Midbrain (tissue), 1 donor: ENCODE data around the gene SLC38A3.
"Not testable (repeated sequence)": the region's sequence is repeated elsewhere in the genome, so short reads cannot be mapped to it uniquely, and the experiment has no call there.

Experiments used
- DNase-seq: peaks from one replicate; lab custom pipeline; 2025; lab: John Stamatoyannopoulos, UW

The SLC38A3 gene

GRCh38 chr3:50235716-50236483, 30.8 kb downstream of the SLC38A3 start, which contains the start of gene GNAI2:
GNAI2 (plus strand) TSS chr3:50236204; CDS start chr3:50236336, 132 bp downstream.
- DNase-seq = peak; percentile 99

GRCh38 chr3:50236484-50237132, 31.5 kb downstream of the SLC38A3 start:
- DNase-seq = no peak

DNA sequence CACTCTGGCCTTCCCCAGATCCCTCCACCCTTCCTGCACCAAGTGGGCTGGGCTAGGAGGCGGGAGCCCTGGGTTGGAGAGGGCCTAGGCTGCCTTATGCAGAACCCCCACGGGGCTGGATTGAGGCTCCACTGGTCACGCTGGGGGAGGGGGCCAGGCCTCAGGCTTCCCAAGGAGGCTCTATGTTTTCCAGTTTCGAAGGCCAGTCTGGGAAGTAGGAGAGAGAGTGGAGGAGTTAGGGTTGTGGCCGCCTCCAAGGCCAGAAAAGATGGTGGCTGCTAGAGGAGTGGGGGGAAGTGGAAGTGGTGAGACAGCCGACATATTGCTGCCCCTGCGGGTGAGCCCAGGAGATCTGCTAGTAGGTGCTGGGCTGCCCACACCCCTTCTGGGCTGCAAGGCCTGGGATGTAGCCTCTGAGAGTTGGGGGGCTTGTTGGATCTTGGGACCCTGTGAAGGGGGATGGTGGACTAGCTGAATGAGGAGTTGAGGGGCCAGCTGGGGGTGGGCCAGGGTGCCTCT, 32.1 kb downstream of the SLC38A3 start:
- DNase-seq = no peak

DNA sequence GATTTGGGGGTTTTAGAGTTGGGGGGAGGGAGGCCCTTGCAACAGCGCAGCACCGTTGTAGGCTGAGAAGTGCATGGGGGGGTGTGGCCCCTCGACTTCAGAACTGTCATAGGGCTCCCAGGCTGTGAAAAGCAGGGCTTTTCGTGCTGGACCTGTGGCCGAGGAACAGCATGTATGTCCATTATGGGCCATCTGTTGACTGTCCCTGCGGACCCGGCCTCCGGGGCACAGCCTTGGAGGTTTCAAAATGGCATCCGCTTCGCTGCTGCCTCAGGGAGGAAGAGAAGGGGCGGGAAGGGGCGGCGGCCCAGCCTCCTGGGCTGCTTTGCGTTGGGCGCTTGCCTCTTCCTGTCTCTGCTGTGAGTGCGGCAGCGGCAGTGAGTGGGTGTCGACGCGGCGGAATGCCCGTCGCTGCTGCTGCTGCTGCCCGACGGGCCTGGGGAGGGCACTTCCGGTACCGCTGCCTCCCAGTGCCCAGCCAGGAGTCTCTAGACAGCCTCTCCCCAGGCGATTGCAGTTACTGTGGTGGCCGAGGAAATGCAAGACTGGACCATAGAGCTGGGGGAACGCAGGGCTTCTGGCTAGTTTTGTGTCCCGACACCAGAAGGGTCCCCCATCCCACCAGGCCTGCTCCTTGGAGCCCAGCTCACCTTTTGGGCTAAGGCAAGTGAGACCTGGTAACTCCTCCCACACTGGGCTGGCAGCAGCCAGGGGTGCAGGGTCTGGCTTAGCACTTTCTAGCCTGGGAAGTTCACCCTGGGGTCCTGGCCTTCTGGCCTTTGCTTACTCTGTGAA, 32.9 kb downstream of the SLC38A3 start:
- peak; percentile 62 for DNase-seq

DNA sequence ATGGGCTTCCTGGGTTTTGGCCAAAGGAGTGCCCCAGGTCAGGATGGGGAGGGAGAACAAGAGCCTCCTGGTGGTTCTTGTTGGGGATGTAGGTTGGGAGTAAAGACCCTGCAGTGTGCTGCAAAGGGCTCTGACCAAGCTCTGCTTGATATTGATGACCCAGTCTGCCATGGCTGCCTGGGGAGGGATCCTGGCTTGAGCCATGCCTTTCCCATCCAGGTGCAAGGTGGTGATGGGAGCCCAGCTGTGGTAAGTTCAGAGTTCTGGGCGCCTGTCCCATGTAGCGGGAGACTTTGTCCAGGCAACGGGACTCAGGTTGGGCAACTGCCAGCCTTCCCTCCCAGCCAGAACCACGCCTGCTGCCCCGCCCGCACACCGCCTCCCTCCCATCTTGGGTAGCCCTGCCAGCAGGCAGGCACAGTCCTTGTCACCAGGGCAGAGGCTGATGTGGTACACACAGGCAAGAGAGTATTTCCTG, 33.5 kb downstream of the SLC38A3 start:
- DNase-seq = peak; percentile 69

- DNase-seq = no peak
Observed at GRCh38 chr3:50239649-50240048, 34.6 kb downstream of the SLC38A3 start.

- DNase-seq = no peak
Observed at GRCh38 chr3:50241163-50241562, 36.1 kb downstream of the SLC38A3 start.

DNA sequence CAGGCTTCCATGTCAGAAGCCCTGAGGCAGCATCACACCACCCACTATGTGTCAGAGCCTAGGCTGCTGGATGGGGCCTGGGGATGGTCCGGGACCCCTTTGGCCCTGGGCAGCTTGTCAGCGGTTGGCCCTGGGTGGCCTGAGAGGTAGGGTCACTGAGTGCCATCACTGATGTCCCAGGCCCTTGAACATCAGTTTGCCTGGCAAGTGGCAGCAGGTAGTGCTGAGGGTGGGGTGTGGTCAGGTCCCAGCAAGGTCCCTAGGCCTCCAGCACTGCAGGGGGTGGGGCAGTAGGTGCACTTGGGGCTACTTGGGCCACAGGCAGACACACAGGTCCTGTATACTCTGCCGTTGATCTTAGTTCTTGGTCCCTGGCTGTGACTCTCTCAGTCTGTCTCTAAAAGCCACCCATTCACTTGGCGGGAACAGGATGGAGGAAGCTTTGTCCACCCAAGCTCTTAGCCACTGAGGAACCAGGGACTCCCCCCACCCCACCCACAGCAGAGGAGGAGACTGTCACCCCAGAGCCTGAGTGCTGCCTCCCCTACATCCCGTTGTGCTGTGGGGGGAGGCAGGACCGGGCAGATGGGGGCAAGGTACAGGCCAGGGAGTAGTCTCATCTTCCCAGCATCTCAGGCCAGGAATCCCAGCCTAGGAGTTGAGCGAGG, 36.8 kb downstream of the SLC38A3 start:
- DNase-seq = no peak

DNA sequence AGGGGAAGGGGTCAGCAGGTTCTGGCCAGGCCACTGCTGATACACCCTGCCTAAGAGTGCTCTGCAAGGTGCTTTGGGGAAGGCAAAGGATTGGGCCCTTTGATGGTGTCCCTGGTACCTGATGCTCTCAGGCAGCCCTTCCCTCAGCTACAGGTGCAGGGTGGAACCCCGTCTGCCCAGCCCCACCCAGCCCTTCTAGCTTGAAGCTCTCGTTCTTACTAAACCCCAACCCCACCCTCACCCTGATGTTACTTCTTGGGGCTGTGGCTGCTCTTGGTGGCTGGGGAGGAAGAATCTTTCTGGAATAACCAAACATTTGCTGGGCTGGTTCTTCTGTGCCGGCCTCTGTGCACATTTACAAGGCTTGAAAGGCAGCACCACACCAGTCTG, 37.3 kb downstream of the SLC38A3 start:
- no peak for DNase-seq

- peak; percentile 31 for DNase-seq
Observed at GRCh38 chr3:50242851-50243542, 37.9 kb downstream of the SLC38A3 start.

DNA sequence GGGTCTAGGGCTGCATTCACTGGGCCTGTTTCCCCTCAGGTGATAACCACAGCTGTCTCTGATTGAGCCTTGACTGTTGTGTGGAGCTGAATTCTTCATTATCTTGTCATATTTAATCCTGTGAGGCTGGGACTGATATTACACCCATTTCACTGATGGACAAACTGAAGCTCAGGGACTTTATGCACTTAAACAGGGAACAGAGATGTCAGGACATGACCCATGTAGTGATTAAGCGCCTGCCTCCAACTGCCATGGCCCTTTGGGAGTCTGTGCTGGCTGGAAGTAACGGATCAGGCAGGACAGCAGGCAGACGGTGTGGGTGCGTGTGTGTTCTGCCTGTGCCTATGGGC, 38.4 kb downstream of the SLC38A3 start:
- DNase-seq = no peak

DNA sequence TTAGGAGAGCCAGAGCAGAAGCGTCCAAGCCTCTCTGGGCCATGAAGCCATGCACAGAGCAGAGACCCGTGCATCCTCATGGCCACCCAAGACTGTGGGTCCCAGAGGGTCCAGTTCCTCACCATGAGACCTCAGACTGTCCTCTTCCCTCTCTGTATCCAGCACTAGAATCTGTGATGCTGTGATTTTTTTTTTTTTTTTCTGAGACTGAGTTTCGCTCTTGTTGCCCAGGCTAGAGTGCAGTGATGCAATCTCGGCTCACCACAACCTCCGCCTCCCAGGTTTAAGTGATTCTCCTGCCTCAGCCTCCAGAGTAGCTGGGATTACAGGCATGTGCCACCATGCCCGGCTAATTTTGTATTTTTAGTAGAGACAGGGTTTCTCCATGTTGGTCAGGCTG, 39.7 kb downstream of the SLC38A3 start:
- not testable (repeated sequence) for DNase-seq

- DNase-seq = no peak
Observed at GRCh38 chr3:50245251-50245745, 40.2 kb downstream of the SLC38A3 start.

GRCh38 chr3:50245831-50246516, 40.9 kb downstream of the SLC38A3 start:
- peak; percentile 88 for DNase-seq

DNA sequence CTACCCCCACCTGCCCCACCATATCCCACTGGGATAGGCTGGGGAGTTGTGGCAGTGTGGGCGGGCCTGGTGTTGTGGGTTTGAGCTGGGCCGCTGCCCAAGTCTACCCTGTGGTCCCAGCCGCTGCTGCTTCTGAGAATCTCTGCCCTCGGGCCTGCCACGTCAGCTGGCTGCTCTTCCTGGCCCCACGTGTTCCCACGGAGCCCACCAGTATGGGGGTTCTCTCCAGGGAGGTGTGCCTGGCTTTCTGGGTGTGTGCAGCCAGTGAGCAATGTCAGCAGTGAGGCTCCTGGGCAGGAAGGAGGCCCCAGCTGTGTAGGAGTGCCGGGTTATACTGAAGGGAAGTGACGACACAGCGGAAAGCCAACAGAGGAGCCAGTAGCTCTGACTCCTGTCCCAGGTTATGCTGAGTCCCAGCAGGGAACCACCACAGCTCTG, 41.5 kb downstream of the SLC38A3 start:
- no peak for DNase-seq

DNA sequence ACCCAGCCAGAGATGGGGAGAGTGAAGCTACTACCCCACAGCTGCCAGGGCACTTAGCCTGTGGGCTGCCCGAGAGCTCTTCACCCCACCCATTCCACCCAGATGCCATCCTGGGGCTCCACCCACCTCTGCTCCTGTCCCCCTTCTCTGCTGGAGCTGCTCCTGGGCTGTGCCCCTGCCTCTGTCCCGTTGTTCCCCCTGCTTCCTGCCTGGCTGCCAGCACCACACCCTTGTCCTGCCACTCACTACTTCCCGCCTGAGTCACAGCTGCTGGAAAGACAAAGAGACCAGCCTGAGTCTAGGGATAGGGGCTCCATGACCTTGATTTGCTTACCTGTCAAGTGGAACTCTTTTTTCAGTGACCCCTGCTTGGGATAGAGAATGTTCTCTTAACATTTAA, 43.3 kb downstream of the SLC38A3 start:
- no peak for DNase-seq

GRCh38 chr3:50249457-50249856, 44.4 kb downstream of the SLC38A3 start:
- DNase-seq = no peak

GRCh38 chr3:50250514-50250913, 45.4 kb downstream of the SLC38A3 start:
- no peak for DNase-seq

GRCh38 chr3:50251220-50251619, 46.1 kb downstream of the SLC38A3 start:
- no peak for DNase-seq

- DNase-seq = no peak
Observed at GRCh38 chr3:50254577-50255250, 49.6 kb downstream of the SLC38A3 start.
